ENCODE data around the gene FBXO34.

GRCh38 chr14:55329999-55330710 lies 58.9 kb downstream of the FBXO34 start:
- TF ChIP-seq ZFAT (CRISPR knock-in tag; conservative IDR thresholded peaks at IDR 0.05) (no peak), ZNF83 (CRISPR knock-in tag; IDR thresholded peaks at IDR 0.05; ENCODE audit: borderline replicate concordance) (no peak), TAF15 (IDR thresholded peaks at IDR 0.05; ENCODE audit: low read depth, low read length, poor library complexity, severe bottlenecking) (no peak), SP4 (CRISPR knock-in tag; IDR thresholded peaks at IDR 0.05) (no peak), ZNF547 (CRISPR knock-in tag; IDR thresholded peaks at IDR 0.05) (no peak), POLR2AphosphoS5 (IDR thresholded peaks at IDR 0.05; ENCODE audit: low read depth, low read length) (no peak), CTCF (CRISPR knock-in tag; IDR thresholded peaks at IDR 0.05) (no peak), ZNF354B (CRISPR knock-in tag; IDR thresholded peaks at IDR 0.05) (no peak), NCOA5 (CRISPR knock-in tag; IDR thresholded peaks at IDR 0.05) (no peak)
- TF ChIP-seq, protein P1, sequence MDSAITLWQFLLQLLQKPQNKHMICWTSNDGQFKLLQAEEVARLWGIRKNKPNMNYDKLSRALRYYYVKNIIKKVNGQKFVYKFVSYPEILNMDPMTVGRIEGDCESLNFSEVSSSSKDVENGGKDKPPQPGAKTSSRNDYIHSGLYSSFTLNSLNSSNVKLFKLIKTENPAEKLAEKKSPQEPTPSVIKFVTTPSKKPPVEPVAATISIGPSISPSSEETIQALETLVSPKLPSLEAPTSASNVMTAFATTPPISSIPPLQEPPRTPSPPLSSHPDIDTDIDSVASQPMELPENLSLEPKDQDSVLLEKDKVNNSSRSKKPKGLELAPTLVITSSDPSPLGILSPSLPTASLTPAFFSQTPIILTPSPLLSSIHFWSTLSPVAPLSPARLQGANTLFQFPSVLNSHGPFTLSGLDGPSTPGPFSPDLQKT (CRISPR knock-in tag; IDR thresholded peaks at IDR 0.05; ENCODE audit: borderline replicate concordance), result no peak
- TF ChIP-seq, protein P2, sequence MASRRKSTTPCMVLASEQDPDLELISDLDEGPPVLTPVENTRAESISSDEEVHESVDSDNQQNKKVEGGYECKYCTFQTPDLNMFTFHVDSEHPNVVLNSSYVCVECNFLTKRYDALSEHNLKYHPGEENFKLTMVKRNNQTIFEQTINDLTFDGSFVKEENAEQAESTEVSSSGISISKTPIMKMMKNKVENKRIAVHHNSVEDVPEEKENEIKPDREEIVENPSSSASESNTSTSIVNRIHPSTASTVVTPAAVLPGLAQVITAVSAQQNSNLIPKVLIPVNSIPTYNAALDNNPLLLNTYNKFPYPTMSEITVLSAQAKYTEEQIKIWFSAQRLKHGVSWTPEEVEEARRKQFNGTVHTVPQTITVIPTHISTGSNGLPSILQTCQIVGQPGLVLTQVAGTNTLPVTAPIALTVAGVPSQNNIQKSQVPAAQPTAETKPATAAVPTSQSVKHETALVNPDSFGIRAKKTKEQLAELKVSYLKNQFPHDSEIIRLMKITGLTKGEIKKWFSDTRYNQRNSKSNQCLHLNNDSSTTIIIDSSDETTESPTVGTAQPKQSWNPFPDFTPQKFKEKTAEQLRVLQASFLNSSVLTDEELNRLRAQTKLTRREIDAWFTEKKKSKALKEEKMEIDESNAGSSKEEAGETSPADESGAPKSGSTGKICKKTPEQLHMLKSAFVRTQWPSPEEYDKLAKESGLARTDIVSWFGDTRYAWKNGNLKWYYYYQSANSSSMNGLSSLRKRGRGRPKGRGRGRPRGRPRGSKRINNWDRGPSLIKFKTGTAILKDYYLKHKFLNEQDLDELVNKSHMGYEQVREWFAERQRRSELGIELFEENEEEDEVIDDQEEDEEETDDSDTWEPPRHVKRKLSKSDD (CRISPR knock-in tag; IDR thresholded peaks at IDR 0.05; ENCODE audit: low read depth), result no peak

Data from HepG2 (cell line).